ENCODE data around the gene MRTO4.
"Not testable (repeated sequence)": the region's sequence is repeated elsewhere in the genome, so short reads cannot be mapped to it uniquely, and the experiment has no call there.

The MRTO4 gene

GRCh38 chr1:19222979-19223824 is 28.4 kb upstream of the MRTO4 start:
- DNase-seq (ENCODE audit: low read depth in 2 of 2) = no peak

DNA sequence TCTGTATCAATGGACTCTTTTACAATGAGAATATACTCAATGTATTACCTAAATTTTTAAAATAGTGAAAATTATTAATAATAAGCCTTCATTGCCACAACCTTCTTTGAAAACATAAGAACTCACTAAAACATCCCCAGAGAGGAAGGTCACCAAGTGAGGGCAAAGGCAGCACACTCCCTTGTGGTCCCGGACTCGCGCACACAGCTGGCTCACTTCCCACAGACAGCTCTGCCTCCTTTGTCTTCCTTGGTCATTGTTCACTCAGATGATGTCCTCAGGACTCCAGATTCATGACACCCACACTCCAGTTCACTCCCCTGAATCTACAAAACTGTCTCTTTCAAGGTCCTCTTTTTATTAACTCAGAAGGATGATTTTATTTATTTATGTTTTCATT is 22.4 kb upstream of the MRTO4 start:
- DNase-seq (ENCODE audit: low read depth in 2 of 2) = no peak

GRCh38 chr1:19229828-19230325 is 21.7 kb upstream of the MRTO4 start:
- no peak for DNase-seq (ENCODE audit: low read depth in 2 of 2)

GRCh38 chr1:19231736-19232523 is 19.7 kb upstream of the MRTO4 start:
- not testable (repeated sequence) for DNase-seq (ENCODE audit: low read depth in 2 of 2)

DNA sequence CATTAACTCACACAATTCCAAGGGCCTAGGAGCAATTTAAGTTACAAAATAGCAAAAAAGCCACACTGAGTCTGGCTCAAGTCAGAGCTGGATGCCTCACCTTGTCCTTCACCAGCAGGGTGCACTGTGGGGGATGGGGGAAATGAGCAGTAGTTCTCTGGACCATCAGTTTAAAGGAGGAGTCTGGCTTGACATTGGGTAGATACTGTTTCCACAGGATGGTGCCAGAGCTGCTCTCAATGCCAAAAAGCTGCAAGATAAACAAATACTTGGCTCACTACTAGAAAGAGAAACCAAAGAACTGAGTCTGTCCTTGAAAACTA is 19.1 kb upstream of the MRTO4 start:
- no peak for DNase-seq (ENCODE audit: low read depth in 2 of 2)

DNA sequence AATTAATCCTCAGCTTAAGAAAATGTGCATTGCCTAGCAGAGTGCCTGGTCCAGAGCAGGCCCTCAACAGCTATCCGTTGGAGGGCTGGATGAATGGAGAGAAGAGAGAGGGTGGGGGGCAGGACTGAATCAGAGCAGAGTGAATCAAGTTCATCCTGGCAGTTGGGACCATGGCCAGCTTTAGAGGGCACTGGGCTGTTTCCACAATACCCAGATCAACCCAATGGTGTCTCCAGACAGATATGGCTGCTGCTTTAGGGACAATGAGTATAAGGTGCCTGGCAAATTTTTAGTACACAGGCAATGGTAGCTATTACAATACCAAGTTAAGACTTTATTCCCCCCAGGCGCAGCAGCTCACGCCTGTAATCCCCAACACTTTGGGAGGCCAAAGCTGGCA is 17.4 kb upstream of the MRTO4 start:
- DNase-seq (ENCODE audit: low read depth in 2 of 2) = no peak

GRCh38 chr1:19239876-19240275 is 11.7 kb upstream of the MRTO4 start:
- DNase-seq (ENCODE audit: low read depth in 2 of 2) = no peak

GRCh38 chr1:19240673-19241538 is 10.7 kb upstream of the MRTO4 start:
- DNase-seq (ENCODE audit: low read depth in 2 of 2) = peak; percentile 33 to 37

DNA sequence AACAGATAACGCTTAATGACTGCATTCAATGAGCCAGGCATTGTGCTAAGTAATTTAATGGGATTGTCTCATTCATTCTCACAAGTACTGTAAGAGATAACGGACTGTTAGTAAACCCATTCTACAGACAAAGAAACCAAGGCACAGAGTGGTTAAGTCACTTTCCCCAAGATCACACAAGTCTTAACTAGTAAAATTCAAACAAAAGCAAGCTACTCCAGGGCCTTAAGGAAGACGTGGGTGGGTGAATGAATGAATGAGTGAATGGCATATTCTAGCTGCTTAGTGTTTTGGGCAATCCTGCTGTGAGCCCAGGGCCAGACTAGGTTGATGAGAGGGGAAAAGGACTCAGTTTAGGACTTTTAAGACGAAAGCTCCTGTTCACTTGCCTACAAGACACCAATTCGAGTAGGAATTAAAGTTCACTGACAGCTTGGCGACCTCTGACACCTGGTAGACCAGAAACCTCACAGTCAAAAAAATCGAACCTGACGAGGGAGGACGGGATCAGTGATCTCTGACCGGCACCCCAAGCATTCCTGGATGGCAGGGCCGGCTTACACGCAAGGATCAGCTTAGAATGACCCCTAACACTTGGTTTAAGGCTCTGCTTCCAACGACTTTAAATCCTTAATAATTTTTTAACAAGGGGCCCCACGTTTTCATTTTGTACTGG is 838 bp upstream of the MRTO4 start:
- no peak for DNase-seq (ENCODE audit: low read depth in 2 of 2)

- no peak for DNase-seq (ENCODE audit: low read depth in 2 of 2)
Measured at GRCh38 chr1:19254416-19254815, 2.8 kb downstream of the MRTO4 start.

DNA sequence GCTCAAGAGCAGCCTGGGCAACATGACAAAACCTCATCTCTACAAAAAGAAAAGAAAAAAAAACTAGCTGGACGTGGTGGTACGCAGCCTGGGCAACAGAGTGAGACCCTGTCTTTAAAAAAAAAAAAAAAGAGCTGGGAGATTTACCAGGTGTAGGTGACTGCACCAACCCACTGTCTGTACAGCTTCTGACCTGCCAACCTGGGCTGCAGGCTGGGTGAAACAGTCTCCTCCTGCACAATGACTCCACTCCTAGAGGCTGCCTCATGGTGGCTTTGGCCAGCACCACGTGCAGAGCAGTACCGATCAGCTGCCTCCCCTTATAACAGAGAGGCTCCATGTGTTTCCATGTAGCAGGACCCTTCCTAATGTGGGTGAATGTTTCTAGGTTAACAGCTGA is 3.7 kb downstream of the MRTO4 start:
- no peak for DNase-seq (ENCODE audit: low read depth in 2 of 2)

- not testable (repeated sequence) for DNase-seq (ENCODE audit: low read depth in 2 of 2)
Measured at GRCh38 chr1:19256301-19256700, 4.7 kb downstream of the MRTO4 start.

DNA sequence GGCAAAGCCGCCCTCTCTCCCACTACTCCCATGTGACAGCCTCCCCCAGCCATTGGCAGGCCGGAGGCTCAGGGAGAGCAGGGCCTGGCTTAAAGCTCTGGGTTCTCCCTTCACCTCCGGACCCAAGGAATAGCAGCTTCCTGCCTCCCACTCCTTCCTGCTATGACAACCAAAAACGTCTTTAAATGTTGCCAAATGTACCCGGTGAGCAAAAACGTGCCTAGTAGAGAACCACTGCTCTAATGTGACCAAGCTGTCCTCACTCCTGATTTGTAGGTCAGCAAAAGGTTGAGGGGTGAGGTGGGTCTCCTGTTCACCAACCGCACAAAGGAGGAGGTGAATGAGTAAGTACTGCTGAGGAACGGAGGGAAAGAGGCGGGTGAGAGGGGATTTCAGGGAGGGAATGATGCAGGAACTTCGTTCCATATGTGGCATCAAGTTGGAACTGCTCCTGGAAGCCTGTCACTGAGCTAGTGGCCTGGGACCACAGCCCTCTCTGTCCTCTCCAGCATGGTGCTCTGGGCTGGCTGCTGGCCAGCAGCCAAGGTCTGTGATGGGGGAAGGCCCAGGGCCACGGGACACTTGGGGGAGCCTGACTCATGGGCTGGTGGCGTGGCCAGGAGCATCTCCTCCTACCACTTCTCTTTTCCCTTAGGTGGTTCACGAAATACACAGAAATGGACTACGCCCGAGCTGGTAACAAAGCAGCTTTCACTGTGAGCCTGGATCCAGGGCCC is 5.7 kb downstream of the MRTO4 start:
- no peak for DNase-seq (ENCODE audit: low read depth in 2 of 2)

GRCh38 chr1:19258353-19258752 is 6.7 kb downstream of the MRTO4 start:
- DNase-seq (ENCODE audit: low read depth in 2 of 2) = no peak

DNA sequence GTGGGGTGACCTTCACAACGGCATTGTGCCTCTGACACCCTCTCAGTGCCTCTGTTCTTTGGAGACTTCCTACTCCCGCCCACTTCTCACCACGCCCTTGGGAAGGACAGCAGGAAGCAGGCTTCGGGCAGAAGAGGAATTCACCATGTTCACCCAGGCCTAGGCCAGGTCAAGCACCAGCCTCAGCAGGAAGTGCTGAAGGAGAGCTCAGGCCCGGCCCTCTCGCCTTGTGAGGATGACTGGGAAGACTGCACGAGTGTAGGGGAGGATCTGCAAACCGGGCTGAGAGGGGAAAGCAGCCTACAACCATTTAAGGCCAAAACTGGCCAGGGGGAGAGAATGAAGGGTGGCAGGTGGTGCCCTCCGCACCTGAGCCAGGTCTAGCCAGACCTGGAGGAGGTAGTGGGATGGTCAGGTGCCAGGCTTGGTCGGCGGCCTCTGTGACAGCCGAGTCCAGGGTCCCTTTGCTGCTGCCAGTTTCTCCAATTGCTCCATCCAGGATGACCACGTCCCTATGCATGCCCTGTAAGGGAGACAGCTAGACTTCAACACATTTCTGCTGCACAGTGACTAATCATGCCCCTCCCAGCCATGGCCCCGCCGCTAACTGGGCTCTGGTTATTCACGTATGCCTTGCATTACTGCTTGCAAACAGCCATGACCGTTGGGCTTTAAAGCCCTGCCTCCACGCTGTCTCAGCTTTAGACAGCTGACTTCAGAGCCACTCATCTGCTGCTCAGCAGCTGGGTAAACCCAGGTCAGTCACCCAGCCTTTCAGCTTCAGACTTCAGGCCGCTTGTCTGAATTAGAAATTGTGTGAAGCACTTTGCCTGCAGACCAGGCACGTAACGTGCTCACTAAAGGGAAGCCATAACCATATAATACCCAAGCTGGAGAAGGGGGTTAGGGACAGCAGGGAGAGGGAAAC is 8.9 kb downstream of the MRTO4 start:
- DNase-seq (ENCODE audit: low read depth in 2 of 2) = no peak

DNA sequence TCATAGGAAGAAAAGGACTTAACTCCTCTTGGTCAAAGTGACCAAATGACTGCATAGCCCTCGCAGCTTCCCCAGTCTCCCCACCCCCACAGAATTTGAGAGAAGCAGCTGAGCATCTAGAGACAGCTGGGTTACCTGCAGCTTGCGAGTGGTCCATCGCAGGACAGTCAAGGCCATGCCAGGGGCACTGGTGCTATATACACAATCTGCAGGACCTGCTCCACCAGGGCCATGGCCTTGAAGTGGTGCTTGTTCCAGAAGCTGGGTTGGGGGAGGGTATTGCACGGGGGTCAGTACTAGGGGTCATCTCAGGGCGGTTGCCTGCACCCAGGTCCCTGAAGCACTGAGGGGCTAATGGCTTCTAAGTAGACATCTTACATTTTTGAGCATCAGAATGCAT is 10.4 kb downstream of the MRTO4 start:
- no peak for DNase-seq (ENCODE audit: low read depth in 2 of 2)

DNA sequence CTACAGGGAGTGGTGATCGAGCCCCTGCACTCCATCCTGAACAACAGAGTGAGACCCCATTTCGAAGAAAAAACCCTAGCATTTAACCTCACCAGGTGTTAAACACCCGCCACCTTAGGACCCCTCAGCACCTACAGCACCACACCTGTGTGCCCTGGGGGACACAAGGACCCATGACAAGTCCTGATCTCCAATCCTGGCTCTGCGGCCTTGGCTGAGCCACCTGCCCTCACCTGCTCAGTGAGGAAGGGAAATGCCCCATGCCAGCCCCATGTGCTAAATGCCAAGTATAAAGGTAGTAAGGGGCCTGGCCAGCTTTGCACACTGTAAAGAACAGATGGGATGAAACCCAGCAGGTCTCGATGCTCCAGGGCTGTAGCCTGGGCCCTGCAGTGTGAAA is 11.1 kb downstream of the MRTO4 start:
- no peak for DNase-seq (ENCODE audit: low read depth in 2 of 2)

DNA sequence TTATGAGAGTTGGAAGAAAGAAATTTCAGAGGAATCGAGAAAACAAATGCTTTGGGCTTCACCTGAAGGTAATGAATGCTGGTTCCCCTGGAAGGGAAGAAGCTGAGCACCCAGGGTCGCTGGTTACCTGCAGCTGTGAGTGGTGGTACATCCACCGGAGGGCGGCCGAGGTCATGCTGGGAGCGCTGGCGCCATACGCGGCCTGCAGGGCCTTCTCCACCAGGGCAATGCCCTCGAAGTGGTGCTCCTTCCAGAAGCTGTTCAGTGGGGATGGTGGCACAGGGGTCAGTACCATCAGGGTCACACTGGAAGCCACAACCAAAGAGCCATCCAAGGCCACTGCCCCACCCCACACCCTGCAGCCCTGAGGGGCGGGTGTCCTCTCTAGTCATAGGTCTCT is 16.8 kb downstream of the MRTO4 start:
- DNase-seq (ENCODE audit: low read depth in 2 of 2) = no peak

DNA sequence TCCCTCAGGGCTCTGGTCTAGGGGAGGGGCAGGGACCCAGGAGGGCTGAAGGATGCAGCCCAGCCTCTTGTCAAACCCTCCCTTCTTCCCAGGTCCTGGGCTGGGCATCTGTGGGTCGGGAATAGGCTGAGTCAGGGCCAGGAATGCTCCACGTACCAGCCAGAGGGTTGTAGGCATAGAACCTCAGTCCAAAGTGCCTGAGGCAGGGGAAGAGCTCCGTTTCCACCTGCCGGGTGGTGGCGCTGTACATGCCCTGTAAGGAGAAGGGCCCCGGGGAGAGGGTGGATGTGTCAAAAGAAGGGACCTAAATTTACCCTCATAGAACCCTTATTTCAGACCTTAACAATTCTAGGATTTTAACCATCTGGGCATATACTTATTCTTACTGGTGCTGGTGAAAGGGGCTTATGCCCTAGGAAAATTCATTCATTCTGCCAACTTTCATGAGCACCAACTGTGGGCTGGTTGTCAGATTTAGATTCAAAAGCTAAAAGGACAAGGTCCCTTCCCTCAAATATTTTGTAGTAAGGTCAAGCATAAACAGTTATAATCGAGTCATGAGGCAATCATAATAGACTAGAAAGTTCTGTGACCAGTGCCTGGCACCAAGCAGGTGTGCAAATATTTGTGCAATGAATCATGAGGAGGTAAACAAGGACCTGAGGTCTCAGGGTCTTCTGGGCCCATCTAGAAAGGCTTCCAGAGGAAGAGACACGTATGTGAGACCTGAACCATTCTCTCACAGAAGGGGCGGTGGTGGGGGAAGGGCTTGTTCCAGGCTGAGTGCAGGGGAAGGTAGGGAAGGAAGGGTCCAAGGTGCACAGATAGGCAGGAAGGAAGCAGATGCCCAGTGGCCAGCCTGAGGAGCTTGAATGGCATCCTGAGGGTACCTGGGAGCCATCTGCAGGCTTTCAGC is 18.1 kb downstream of the MRTO4 start:
- not testable (repeated sequence) for DNase-seq (ENCODE audit: low read depth in 2 of 2)
